GM23248 (cell line): ENCODE results near the gene TPM4. TPM values are rescaled to one million over a fixed set of nuclear protein-coding genes. Genes with fewer than 3 reads are reported as not detected.

Experiments used
- DNase-seq: peaks from one replicate; pipeline ENCODE4 v3.0.0-alpha.2; 2015
- H2AFZ ChIP-seq: fragments of 200-600 bp; sonication (generic); 2 replicates; pipeline ENCODE4 v1.6.1; 2016; ENCODE audit warnings: antibody characterized with exemption
- H3F3A ChIP-seq: fragments of 200-600 bp; sonication (generic); 2 replicates; pipeline ENCODE4 v1.6.1; 2016; ENCODE audit warnings: mild to moderate bottlenecking, antibody characterized with exemption, mixed run types; ENCODE audit not compliant: insufficient read depth
- H3K27ac ChIP-seq: fragments of 200-600 bp; sonication (generic); 2 replicates; pipeline ENCODE4 v1.5.1; 2016; ENCODE audit warnings: mild to moderate bottlenecking
- H3K27me3 ChIP-seq: fragments of 200-600 bp; sonication (generic); replicated peaks from 2 replicates; pipeline ENCODE4 v1.6.1; 2016; ENCODE audit warnings: mild to moderate bottlenecking; ENCODE audit not compliant: insufficient read depth
- H3K36me3 ChIP-seq: fragments of 200-600 bp; sonication (generic); 2 replicates; pipeline ENCODE4 v1.6.1; 2016; ENCODE audit warnings: low read depth, mild to moderate bottlenecking
- H3K4me1 ChIP-seq: fragments of 200-600 bp; sonication (generic); 2 replicates; pipeline ENCODE4 v1.6.1; 2016; ENCODE audit warnings: mild to moderate bottlenecking; ENCODE audit not compliant: insufficient read depth
- H3K4me2 ChIP-seq: fragments of 200-600 bp; sonication (generic); one replicate; pipeline ENCODE4 v1.6.1; 2016; ENCODE audit warnings: mild to moderate bottlenecking; ENCODE audit not compliant: unreplicated experiment
- H3K4me3 ChIP-seq: fragments of 200-600 bp; sonication (generic); 2 replicates; pipeline ENCODE4 v1.5.1; 2016; ENCODE audit warnings: mild to moderate bottlenecking
- H3K79me2 ChIP-seq: fragments of 200-600 bp; sonication (generic); 2 replicates; pipeline ENCODE4 v1.6.1; 2016; ENCODE audit warnings: mild to moderate bottlenecking; ENCODE audit not compliant: insufficient read depth
- H3K9ac ChIP-seq: fragments of 200-600 bp; sonication (generic); 2 replicates; pipeline ENCODE4 v1.6.1; 2016; ENCODE audit warnings: mild to moderate bottlenecking
- H3K9me2 ChIP-seq: fragments of 200-600 bp; sonication (generic); 2 replicates; pipeline ENCODE4 v1.6.1; 2016; ENCODE audit warnings: mixed run types, mild to moderate bottlenecking, moderate library complexity; ENCODE audit not compliant: insufficient read depth
- H3K9me3 ChIP-seq: fragments of 200-600 bp; sonication (generic); one replicate; pipeline ENCODE4 v1.6.1; 2017; ENCODE audit warnings: low read depth
- H4K20me1 ChIP-seq: fragments of 200-600 bp; sonication (generic); 2 replicates; pipeline ENCODE4 v1.6.0; 2016; ENCODE audit not compliant: insufficient read depth
- EZH2 ChIP-seq: fragments of 200-600 bp; sonication (generic); IDR thresholded peaks from 2 replicates; pipeline ENCODE4 v1.6.1; 2018; ENCODE audit warnings: antibody characterized with exemption, mild to moderate bottlenecking; ENCODE audit not compliant: insufficient read depth, poor library complexity, severe bottlenecking
- EZH2phosphoT487 ChIP-seq: fragments of 200-600 bp; sonication (generic); IDR thresholded peaks from 2 replicates; pipeline ENCODE4 v1.6.1; 2018; ENCODE audit warnings: antibody characterized with exemption, moderate library complexity, mild to moderate bottlenecking, low read depth; ENCODE audit not compliant: insufficient read depth
- WGBS, 2 experiments: methylation state at CpG; one replicate each; pipeline ENCODE4 v1.1.6; 2015 to 2017; ENCODE audit warnings: low lambda C conversion rate in 2 of 2, low coverage in 1 of 2; ENCODE audit errors: missing lambda C conversion rate in 2 of 2; 5-methylcytosine and 5-hydroxymethylcytosine counted together
- in situ Hi-C: fragments of 300-500 bp; cut with MboI; formaldehyde crosslinking; loops from 2 replicates; pipeline ENCODE4 v1.15.0; 2020
- polyA plus RNA-seq: library from polyadenylated mRNA; unstranded; fragments of >200 nt; fragmentation: Nextera tagmentation; extraction: Ambion mirVana; gene quantifications from 2 replicates; pipeline ENCODE4 v1.2.1, GENCODE V29; 2016
- total RNA-seq: library from RNA; depleted of rRNA; stranded (reverse); fragments of >200 nt; shearing (Covaris generic); gene quantifications from 2 replicates; pipeline ENCODE4 v1.2.3, GENCODE V29; 2014

The TPM4 gene
- total and polyA plus RNA-seq, 2 experiments from 2014 or later = 1,408 to 1,469 TPM

DNA sequence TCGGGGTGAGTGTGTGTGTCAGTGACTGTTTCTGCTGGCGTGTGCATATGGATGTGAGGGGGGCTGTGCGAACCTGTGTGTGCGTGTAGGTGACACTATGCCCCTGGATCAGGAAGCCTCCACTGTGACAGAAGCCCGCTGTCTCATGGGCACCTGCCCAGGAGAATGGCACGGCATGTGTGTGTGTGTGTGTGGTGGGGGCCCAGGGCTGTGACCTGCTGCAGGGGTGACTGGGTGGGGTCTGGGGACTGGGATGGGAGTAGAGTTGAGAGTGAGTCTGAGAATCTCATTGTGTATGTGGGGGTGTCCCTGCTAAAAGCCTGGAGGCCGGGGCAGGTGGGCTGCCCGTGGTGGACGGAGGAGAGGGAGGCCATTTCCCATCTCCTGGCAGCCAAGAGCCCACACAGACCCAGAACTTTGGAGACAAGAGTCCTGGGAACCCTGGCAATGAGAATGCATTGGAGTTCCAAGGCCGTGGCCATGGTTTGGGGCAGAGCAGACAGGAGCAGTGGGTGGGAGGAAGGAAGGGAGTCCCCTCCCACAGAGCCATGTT is 6.4 kb upstream of the TPM4 start:
- peaks cover 51% of the 10 kb centered on the region for H3F3A ChIP-seq
- no peaks in the 10 kb centered on the region for H3K27me3 ChIP-seq
- peak overlapping the region; percentile 77 for H2AFZ ChIP-seq
- H3K36me3 ChIP-seq = no peaks in the 10 kb centered on the region
- peaks cover 34% of the 10 kb centered on the region for H3K4me1 ChIP-seq
- in situ Hi-C loops = no loop called here
- peaks cover 62% of the 10 kb centered on the region for H3K79me2 ChIP-seq
- TF ChIP-seq EZH2phosphoT487 (no peak), EZH2 (no peak)
- peak overlapping the region; percentile 43 for H3K4me3 ChIP-seq
- H3K4me2 ChIP-seq = peak overlapping the region; percentile 61
- DNase-seq = no peak
- no peaks in the 10 kb centered on the region for H3K9me3 ChIP-seq
- peak overlapping the region; percentile 61 for H3K9ac ChIP-seq
- 80 to 85% methylated on average over 10 of the region's 10 CpGs for WGBS, 2 experiments
- no peaks in the 10 kb centered on the region for H4K20me1 ChIP-seq
- H3K9me2 ChIP-seq = no peaks in the 10 kb centered on the region
- H3K27ac ChIP-seq = peak overlapping the region; percentile 69

- in situ Hi-C loops = no loop called here
- Histone ChIP-seq H3K27ac (peak overlapping the region; percentile 69), H2AFZ (peak overlapping the region; percentile 77), H3F3A (peaks cover 51% of the 10 kb centered on the region), H3K9ac (peak overlapping the region; percentile 61), H3K79me2 (peaks cover 68% of the 10 kb centered on the region), H3K9me2 (no peaks in the 10 kb centered on the region), H3K9me3 (no peaks in the 10 kb centered on the region), H3K27me3 (no peaks in the 10 kb centered on the region), H3K4me1 (peaks cover 30% of the 10 kb centered on the region), H4K20me1 (no peaks in the 10 kb centered on the region), H3K36me3 (no peaks in the 10 kb centered on the region), H3K4me2 (peak overlapping the region; percentile 61), H3K4me3 (peak overlapping the region; percentile 43)
- 25% methylated on average over 14 to 16 of the region's 16 CpGs for WGBS, 2 experiments
- peak; percentile 85 for DNase-seq
- TF ChIP-seq EZH2 = no peak
- TF ChIP-seq EZH2phosphoT487 = no peak
These were observed 5.8 kb upstream of the TPM4 start for GRCh38 chr19:16070366-16070990.

DNA sequence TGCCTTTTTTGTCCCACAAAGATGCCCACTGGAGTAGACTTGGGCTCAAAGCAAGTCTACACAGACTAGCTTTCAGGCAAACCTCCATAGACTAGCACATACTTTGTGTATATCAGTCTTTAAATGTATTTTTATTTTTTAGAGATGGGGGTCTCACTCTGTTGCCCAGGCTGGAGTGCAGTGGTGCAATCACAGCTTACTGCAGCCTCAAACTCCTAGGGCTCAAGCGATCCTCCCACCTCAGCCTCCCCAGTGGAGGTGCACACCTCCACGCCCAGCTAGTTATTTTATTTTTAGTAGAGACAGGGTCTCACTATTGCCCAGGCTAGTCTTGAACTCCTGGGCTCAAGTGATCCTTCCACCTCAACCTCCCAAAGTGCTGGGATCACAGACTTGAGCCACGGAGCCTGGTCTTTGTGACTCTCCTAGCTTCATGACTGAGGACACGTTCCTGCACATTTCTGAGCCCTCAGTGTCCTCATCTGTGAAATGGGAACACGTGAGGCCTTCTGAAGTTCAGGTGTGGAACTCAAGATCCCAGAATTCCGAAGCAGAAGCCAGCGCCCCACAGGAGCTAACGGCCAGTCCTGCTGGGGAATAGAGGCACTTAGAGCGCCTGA is 5.1 kb upstream of the TPM4 start:
- peaks cover 74% of the 10 kb centered on the region for H3K79me2 ChIP-seq
- no peaks in the 10 kb centered on the region for H4K20me1 ChIP-seq
- in situ Hi-C loops = no loop called here
- H3K27ac ChIP-seq = peak overlapping the region; percentile 69
- TF ChIP-seq EZH2phosphoT487 (no peak), EZH2 (no peak)
- 0 out of 2 replicates have a peak overlapping the region, but pooled peaks have one; percentile 61 for H3K9ac ChIP-seq
- no peak for DNase-seq
- no peaks in the 10 kb centered on the region for H3K36me3 ChIP-seq
- no peaks in the 10 kb centered on the region for H3K9me3 ChIP-seq
- no peaks in the 10 kb centered on the region for H3K9me2 ChIP-seq
- H3K4me1 ChIP-seq = peaks cover 26% of the 10 kb centered on the region
- H2AFZ ChIP-seq = 0 out of 2 replicates have a peak overlapping the region, but pooled peaks have one; percentile 77
- H3K4me2 ChIP-seq = peak overlapping the region; percentile 61
- no peaks in the 10 kb centered on the region for H3K27me3 ChIP-seq
- H3K4me3 ChIP-seq = no peak overlapping the region
- peaks cover 49% of the 10 kb centered on the region for H3F3A ChIP-seq
- WGBS, 2 experiments = 97 to 100% methylated on average over 9 of the region's 9 CpGs

GRCh38 chr19:16073481-16073880 is 2.8 kb upstream of the TPM4 start:
- H4K20me1 ChIP-seq = no peaks in the 10 kb centered on the region
- no peak for DNase-seq
- peaks cover 9% of the 10 kb centered on the region; the same call in 1 of the 2 replicates for H3K36me3 ChIP-seq
- TF ChIP-seq EZH2 = no peak
- no peak for TF ChIP-seq EZH2phosphoT487
- no peak overlapping the region for H3K27ac ChIP-seq
- H3K27me3 ChIP-seq = no peaks in the 10 kb centered on the region
- no peak overlapping the region for H3K4me3 ChIP-seq
- WGBS, 2 experiments = 87 to 95% methylated on average over 7 of the region's 7 CpGs
- no peaks in the 10 kb centered on the region for H3K9me3 ChIP-seq
- no peak overlapping the region for H3K4me2 ChIP-seq
- H3K4me1 ChIP-seq = peaks cover 17% of the 10 kb centered on the region
- peaks cover 53% of the 10 kb centered on the region for H3F3A ChIP-seq
- in situ Hi-C loops = no loop called here
- no peak overlapping the region for H3K9ac ChIP-seq
- peaks cover 78% of the 10 kb centered on the region for H3K79me2 ChIP-seq
- H2AFZ ChIP-seq = no peak overlapping the region
- no peaks in the 10 kb centered on the region for H3K9me2 ChIP-seq
